Body of pancreas (tissue), 4 donors: ENCODE data around the gene ARHGEF7. TPM values are rescaled to one million over a fixed set of nuclear protein-coding genes. Genes with fewer than 3 reads are reported as not detected.

Experiments
- ATAC-seq: fragments of 150-250 bp; one replicate; pipeline ENCODE4 v1.9.1; 2016
- DNase-seq, 4 donors: peaks; one replicate each; pipeline ENCODE4 v3.0.0-alpha.2; 2019
- H3K27ac ChIP-seq, 4 donors: fragments of 200-600 bp; sonication (generic); 1 replicate in 3 of 4; 2 replicates in 1 of 4; pipeline versions ENCODE4 v1.5.1 to v1.6.1; 2016 to 2019; ENCODE audit warnings: mild to moderate bottlenecking in 1 of 4, mixed read lengths in 1 of 4, moderate library complexity in 1 of 4
- H3K27me3 ChIP-seq, 2 donors: fragments of 200-600 bp; sonication (generic); one replicate each; pipeline ENCODE4 v1.6.0; 2016; ENCODE audit warnings: mild to moderate bottlenecking in 1 of 2
- H3K36me3 ChIP-seq, 2 donors: fragments of 200-600 bp; sonication (generic); replicated peaks in 1 of 2; 2 replicates each; pipeline ENCODE4 v1.5.1; 2016; ENCODE audit warnings: low read depth in 2 of 2; ENCODE audit not compliant: insufficient read depth in 1 of 2
- H3K4me1 ChIP-seq: fragments of 200-600 bp; sonication (generic); one replicate; pipeline ENCODE4 v1.6.0; 2016
- H3K4me3 ChIP-seq, 2 donors: fragments of 200-600 bp; sonication (generic); 1 replicate in 1 of 2; 2 replicates in 1 of 2; pipeline ENCODE4 v1.5.1; 2016 to 2019
- H3K9me3 ChIP-seq, 3 donors: fragments of 200-600 bp; sonication (generic); 1 replicate in 2 of 3; 2 replicates in 1 of 3; pipeline ENCODE4 v1.5.1; 2016
- POLR2A ChIP-seq, 3 donors: fragments of 450-650 bp; IDR thresholded peaks; one replicate each; pipeline ENCODE4 v1.6.1; 2016; ENCODE audit warnings: antibody characterized with exemption in 3 of 3, mild to moderate bottlenecking in 2 of 3
- WGBS, 2 donors: methylation state at CpG; one replicate each; pipeline ENCODE4 v1.1.5; 2017; 5-methylcytosine and 5-hydroxymethylcytosine counted together
- intact Hi-C: fragments of 100-400 bp; cut with DNase I; formaldehyde crosslinking; loops from one replicate; pipeline ENCODE4 v1.15.1; 2023
- total RNA-seq, 2 donors: library from RNA; depleted of rRNA; stranded (reverse); fragments of >200 nt; gene quantifications; one replicate each; pipeline ENCODE4 v1.1.0, GENCODE V29; 2016
- TF ChIP-seq, protein P1 (sequence below), 7 experiments: fragments of 450-650 bp in 4 of 7; fragments of 200-600 bp in 3 of 7; sonication (generic) in 3 of 7; IDR thresholded peaks; one replicate each; pipeline ENCODE4 v1.5.1; 2016 to 2019; ENCODE audit warnings: antibody characterized with exemption in 7 of 7

Gene ARHGEF7
- total RNA-seq, 2 donors from 2014 or later, result 27.5 to 81.4 TPM

GRCh38 chr13:111337741-111338140 lies 222.6 kb downstream of the ARHGEF7 start:
- no peak for DNase-seq
- H3K9me3 ChIP-seq, result no peaks in the 10 kb centered on the region
- 89 to 98% methylated on average over 5 to 9 of the region's 9 CpGs for WGBS, 2 donors
- no peak for ATAC-seq
- H3K27ac ChIP-seq, result no peak overlapping the region
- TF ChIP-seq POLR2A (IDR thresholded peaks at IDR 0.05), result no peak
- TF ChIP-seq, protein P1, sequence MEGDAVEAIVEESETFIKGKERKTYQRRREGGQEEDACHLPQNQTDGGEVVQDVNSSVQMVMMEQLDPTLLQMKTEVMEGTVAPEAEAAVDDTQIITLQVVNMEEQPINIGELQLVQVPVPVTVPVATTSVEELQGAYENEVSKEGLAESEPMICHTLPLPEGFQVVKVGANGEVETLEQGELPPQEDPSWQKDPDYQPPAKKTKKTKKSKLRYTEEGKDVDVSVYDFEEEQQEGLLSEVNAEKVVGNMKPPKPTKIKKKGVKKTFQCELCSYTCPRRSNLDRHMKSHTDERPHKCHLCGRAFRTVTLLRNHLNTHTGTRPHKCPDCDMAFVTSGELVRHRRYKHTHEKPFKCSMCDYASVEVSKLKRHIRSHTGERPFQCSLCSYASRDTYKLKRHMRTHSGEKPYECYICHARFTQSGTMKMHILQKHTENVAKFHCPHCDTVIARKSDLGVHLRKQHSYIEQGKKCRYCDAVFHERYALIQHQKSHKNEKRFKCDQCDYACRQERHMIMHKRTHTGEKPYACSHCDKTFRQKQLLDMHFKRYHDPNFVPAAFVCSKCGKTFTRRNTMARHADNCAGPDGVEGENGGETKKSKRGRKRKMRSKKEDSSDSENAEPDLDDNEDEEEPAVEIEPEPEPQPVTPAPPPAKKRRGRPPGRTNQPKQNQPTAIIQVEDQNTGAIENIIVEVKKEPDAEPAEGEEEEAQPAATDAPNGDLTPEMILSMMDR (IDR thresholded peaks at IDR 0.05), result no peak
- intact Hi-C loops, result no loop called here
- no peak overlapping the region for H3K4me3 ChIP-seq
- no peaks in the 10 kb centered on the region for H3K36me3 ChIP-seq
- no peaks in the 10 kb centered on the region for H3K4me1 ChIP-seq
- H3K27me3 ChIP-seq, result no peaks in the 10 kb centered on the region

GRCh38 chr13:111338841-111339240 lies 223.7 kb downstream of the ARHGEF7 start:
- Histone ChIP-seq H3K4me3 (no peak overlapping the region), H3K36me3 (no peaks in the 10 kb centered on the region), H3K27ac (no peak overlapping the region), H3K27me3 (no peaks in the 10 kb centered on the region), H3K4me1 (no peaks in the 10 kb centered on the region), H3K9me3 (no peaks in the 10 kb centered on the region)
- TF ChIP-seq, protein P1 (IDR thresholded peaks at IDR 0.05), result no peak
- TF ChIP-seq POLR2A (IDR thresholded peaks at IDR 0.05), result no peak
- DNase-seq, result no peak
- intact Hi-C loops, result no loop called here
- no peak for ATAC-seq
- WGBS, 2 donors, result 92 to 93% methylated on average over 11 of the region's 11 CpGs

DNA sequence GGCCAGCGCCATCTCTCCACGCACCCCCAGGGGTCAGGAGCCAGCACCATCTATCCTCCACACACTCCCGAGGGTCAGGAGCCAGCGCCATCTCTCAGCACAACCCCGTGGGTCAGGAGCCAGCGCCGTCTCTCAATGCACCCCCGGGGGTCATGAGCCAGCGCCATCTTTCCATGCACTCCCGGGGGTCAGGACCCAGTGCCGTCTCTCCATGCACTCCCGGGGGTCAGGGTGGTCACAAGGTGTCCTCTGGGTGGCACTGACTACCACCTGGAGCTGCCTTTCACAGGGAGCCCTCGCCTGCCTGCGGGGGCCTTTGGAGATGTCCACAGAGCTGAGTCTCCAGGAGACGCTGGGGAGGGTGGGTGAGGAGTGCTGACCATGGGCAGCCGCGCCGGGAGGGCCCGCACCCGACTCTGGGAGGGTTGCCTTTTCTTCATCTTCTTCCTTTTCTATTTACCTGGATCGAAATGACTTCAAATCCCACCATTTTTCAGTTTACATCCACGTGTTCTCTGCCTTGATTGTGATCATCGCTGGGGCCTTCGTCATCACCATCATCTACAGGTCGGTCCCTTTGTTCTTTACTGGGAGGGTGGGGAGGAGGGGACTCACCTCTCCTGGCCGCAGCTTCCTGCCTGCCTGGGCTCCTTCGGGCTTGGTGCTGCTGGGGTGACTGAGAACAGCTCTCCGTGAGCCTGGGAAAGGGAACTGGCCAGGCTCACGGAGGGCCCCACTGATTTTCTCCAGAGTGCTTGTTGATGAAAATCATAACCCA lies 224.4 kb downstream of the ARHGEF7 start:
- Histone ChIP-seq H3K27me3 (no peaks in the 10 kb centered on the region), H3K9me3 (no peaks in the 10 kb centered on the region), H3K27ac (no peak overlapping the region), H3K4me1 (no peaks in the 10 kb centered on the region), H3K36me3 (no peaks in the 10 kb centered on the region), H3K4me3 (no peak overlapping the region)
- DNase-seq, result no peak
- TF ChIP-seq, protein P1 (IDR thresholded peaks at IDR 0.05), result no peak
- TF ChIP-seq POLR2A (IDR thresholded peaks at IDR 0.05), result no peak
- intact Hi-C loops, result no loop called here
- WGBS, 2 donors, result 91 to 96% methylated on average over 28 to 29 of the region's 29 CpGs
- no peak for ATAC-seq

DNA sequence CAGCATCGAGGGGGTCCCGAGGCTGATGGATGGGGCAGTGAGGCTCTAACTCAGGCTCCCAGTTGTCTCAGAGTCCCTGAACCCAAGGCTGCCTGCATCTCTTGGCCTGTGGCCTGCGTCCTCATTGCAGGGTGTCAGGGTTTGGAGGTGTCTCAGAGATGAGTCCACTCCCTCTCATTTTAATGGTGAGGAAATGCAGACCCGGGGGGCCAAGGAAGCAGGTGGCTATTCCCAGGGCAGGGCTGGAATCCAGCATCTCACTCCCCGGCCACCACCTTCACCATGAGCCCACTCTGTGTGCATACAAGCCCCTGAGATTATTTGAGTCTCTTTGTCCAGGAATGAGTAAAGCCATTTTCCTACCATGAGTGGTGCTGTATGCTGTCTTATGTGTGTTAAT lies 226.8 kb downstream of the ARHGEF7 start:
- ATAC-seq (no peak), DNase-seq (no peak)
- no peaks in the 10 kb centered on the region for H3K9me3 ChIP-seq
- H3K4me1 ChIP-seq, result no peaks in the 10 kb centered on the region
- H3K27ac ChIP-seq, result no peak overlapping the region
- no peak for TF ChIP-seq POLR2A (IDR thresholded peaks at IDR 0.05)
- TF ChIP-seq, protein P1 (IDR thresholded peaks at IDR 0.05), result no peak
- H3K4me3 ChIP-seq, result no peak overlapping the region
- WGBS, 2 donors, result 68 to 91% methylated on average over 4 to 5 of the region's 5 CpGs
- H3K27me3 ChIP-seq, result no peaks in the 10 kb centered on the region
- intact Hi-C loops, result no loop called here
- H3K36me3 ChIP-seq, result no peaks in the 10 kb centered on the region

- H3K27me3 ChIP-seq, result no peaks in the 10 kb centered on the region
- H3K36me3 ChIP-seq, result no peaks in the 10 kb centered on the region
- no peaks in the 10 kb centered on the region for H3K4me1 ChIP-seq
- TF ChIP-seq POLR2A (IDR thresholded peaks at IDR 0.05), result no peak
- TF ChIP-seq, protein P1 (IDR thresholded peaks at IDR 0.05), result no peak
- H3K9me3 ChIP-seq, result no peaks in the 10 kb centered on the region
- ATAC-seq (no peak), DNase-seq (no peak)
- intact Hi-C loops, result no loop called here
- WGBS, 2 donors, result 90 to 92% methylated on average over 9 of the region's 9 CpGs
- H3K4me3 ChIP-seq, result no peak overlapping the region
- H3K27ac ChIP-seq, result no peak overlapping the region
These were observed 227.6 kb downstream of the ARHGEF7 start for GRCh38 chr13:111342721-111343120.
